Spleen (tissue), 7 donors: ENCODE results near the gene USH1G.

ENCODE experiments used
- POLR2A ChIP-seq, 3 donors: fragments of 450-650 bp; IDR thresholded peaks; one replicate each; pipeline ENCODE4 v1.5.1; 2017; ENCODE audit warnings: antibody characterized with exemption in 3 of 3, mild to moderate bottlenecking in 1 of 3
- TF ChIP-seq, protein P1 (sequence below), 11 experiments: fragments of 200-600 bp in 7 of 11; fragments of 450-650 bp in 4 of 11; sonication (generic) in 4 of 11; IDR thresholded peaks in 8 of 11; conservative IDR thresholded peaks in 3 of 11; 1 replicate in 7 of 11; 2 replicates in 4 of 11; pipeline versions ENCODE4 v1.4.0 to v1.8.0; 2016 to 2021; ENCODE audit warnings: antibody characterized with exemption in 11 of 11, inconsistent platforms in 4 of 11, mild to moderate bottlenecking in 1 of 11
- donor health status: DM: no; HTN: no; CAD: no; lungs with moderate emphysema.
- donor health status: DM: no; HTN: no; CAD: no.
- donor health status: DM: no; HTN: no; CAD: no.

GRCh38 chr17:74959826-74960515 lies 36.9 kb upstream of the USH1G start:
- no peak for TF ChIP-seq POLR2A (IDR thresholded peaks at IDR 0.05)
- TF ChIP-seq, protein P1, sequence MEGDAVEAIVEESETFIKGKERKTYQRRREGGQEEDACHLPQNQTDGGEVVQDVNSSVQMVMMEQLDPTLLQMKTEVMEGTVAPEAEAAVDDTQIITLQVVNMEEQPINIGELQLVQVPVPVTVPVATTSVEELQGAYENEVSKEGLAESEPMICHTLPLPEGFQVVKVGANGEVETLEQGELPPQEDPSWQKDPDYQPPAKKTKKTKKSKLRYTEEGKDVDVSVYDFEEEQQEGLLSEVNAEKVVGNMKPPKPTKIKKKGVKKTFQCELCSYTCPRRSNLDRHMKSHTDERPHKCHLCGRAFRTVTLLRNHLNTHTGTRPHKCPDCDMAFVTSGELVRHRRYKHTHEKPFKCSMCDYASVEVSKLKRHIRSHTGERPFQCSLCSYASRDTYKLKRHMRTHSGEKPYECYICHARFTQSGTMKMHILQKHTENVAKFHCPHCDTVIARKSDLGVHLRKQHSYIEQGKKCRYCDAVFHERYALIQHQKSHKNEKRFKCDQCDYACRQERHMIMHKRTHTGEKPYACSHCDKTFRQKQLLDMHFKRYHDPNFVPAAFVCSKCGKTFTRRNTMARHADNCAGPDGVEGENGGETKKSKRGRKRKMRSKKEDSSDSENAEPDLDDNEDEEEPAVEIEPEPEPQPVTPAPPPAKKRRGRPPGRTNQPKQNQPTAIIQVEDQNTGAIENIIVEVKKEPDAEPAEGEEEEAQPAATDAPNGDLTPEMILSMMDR (IDR thresholded peaks at IDR 0.05 in 8 of 11, conservative IDR thresholded peaks at IDR 0.05 in 3 of 11) = no peak
